GM12878 (cell line): ENCODE results near the gene DPF3. TPM values are rescaled to one million over a fixed set of nuclear protein-coding genes. Genes with fewer than 3 reads are reported as not detected.

Experiments
- BCL3 ChIP-seq: IDR thresholded peaks from 2 replicates; pipeline ENCODE4 v1.6.1; 2011; ENCODE audit warnings: borderline replicate concordance, low read depth, mild to moderate bottlenecking, moderate library complexity, low read length; ENCODE audit not compliant: insufficient read depth, poor library complexity, severe bottlenecking
- BCLAF1 ChIP-seq: fragments of 450-650 bp; IDR thresholded peaks from 2 replicates; pipeline ENCODE4 v1.6.1; 2017; ENCODE audit warnings: antibody characterized with exemption, mild to moderate bottlenecking, moderate library complexity
- BHLHE40 ChIP-seq, 2 experiments: fragments of 450-650 bp in 1 of 2; IDR thresholded peaks; 2 replicates each; pipeline ENCODE4 v1.6.1; 2011 to 2017; ENCODE audit warnings: low read depth in 2 of 2, borderline replicate concordance in 1 of 2, improper control_type of control experiment in 1 of 2, low read length in 1 of 2, mild to moderate bottlenecking in 1 of 2
- EP300 ChIP-seq, 2 experiments: fragments of 150-350 bp in 1 of 2; IDR thresholded peaks; 2 replicates each; pipeline ENCODE4 v1.6.1; 2011 to 2012; ENCODE audit warnings: low read depth in 2 of 2, low read length in 2 of 2, borderline replicate concordance in 1 of 2, improper control_type of control experiment in 1 of 2, inconsistent platforms in 1 of 2; ENCODE audit not compliant: control insufficient read depth in 1 of 2
- FOS ChIP-seq: IDR thresholded peaks from 3 replicates; pipeline ENCODE4 v1.6.1; 2011; ENCODE audit warnings: borderline replicate concordance; ENCODE audit not compliant: insufficient read length; ENCODE audit errors: extremely low read depth
- KDM1A ChIP-seq: fragments of 200-600 bp; sonication (generic); IDR thresholded peaks from 2 replicates; pipeline ENCODE4 v1.6.1; 2016; ENCODE audit warnings: borderline replicate concordance
- LARP7 ChIP-seq: fragments of 450-650 bp; IDR thresholded peaks from 2 replicates; pipeline ENCODE4 v1.6.1; 2017; ENCODE audit warnings: mild to moderate bottlenecking
- MTA2 ChIP-seq: fragments of 450-650 bp; IDR thresholded peaks from 2 replicates; pipeline ENCODE4 v1.6.1; 2016; ENCODE audit warnings: low read depth, mild to moderate bottlenecking, moderate library complexity
- MTA3 ChIP-seq: IDR thresholded peaks from 2 replicates; pipeline ENCODE4 v1.6.1; 2012; ENCODE audit warnings: low read length, inconsistent platforms, borderline replicate concordance
- PAX5 ChIP-seq: IDR thresholded peaks from 2 replicates; pipeline ENCODE4 v1.6.1; 2011; ENCODE audit warnings: low read depth, low read length, borderline replicate concordance
- POU2F2 ChIP-seq: IDR thresholded peaks from 3 replicates; pipeline ENCODE4 v1.6.1; 2011; ENCODE audit warnings: low read depth, mild to moderate bottlenecking, low read length, borderline replicate concordance
- REST ChIP-seq: IDR thresholded peaks from 2 replicates; pipeline ENCODE4 v1.6.1; 2012; ENCODE audit warnings: mild to moderate bottlenecking, low read depth, low read length
- TCF7 ChIP-seq: IDR thresholded peaks from 2 replicates; pipeline ENCODE4 v1.6.1; 2014; ENCODE audit warnings: antibody characterized with exemption, borderline replicate concordance
- YY1 ChIP-seq: IDR thresholded peaks from 2 replicates; pipeline ENCODE4 v1.6.1; 2011; ENCODE audit warnings: low read depth, mild to moderate bottlenecking, low read length
- ZBTB40 ChIP-seq: fragments of 450-650 bp; IDR thresholded peaks from 2 replicates; pipeline ENCODE4 v1.6.1; 2016; ENCODE audit warnings: mild to moderate bottlenecking, moderate library complexity, borderline replicate concordance
- ZNF274 ChIP-seq: IDR thresholded peaks from one replicate; pipeline ENCODE4 v1.8.0; 2011; ENCODE audit not compliant: insufficient read length, insufficient read depth
- polyA plus RNA-seq, 11 experiments: library from polyadenylated mRNA; depleted of rRNA in 4 of 11; unstranded in 6 of 11; stranded (reverse) in 5 of 11; fragments of >200 nt; fragmentation: Nextera tagmentation in 4 of 11; fragmentation: Illumina TruSeq in 1 of 11; extraction: Ambion mirVana in 4 of 11; extraction: Trizol in 1 of 11; gene quantifications; 1 replicate in 1 of 11; 2 replicates in 10 of 11; pipeline versions ENCODE4 v1.2.1 to v1.2.3, GENCODE V29; 2011 to 2016; ENCODE audit warnings: inconsistent platforms in 2 of 11, missing spikeins in 2 of 11, low read depth in 1 of 11
- total RNA-seq, 4 experiments: library from RNA; depleted of rRNA in 3 of 4; stranded (reverse); fragments of >200 nt in 3 of 4; fragmentation: Illumina TruSeq in 1 of 4; extraction: Trizol in 1 of 4; gene quantifications; 2 replicates each; pipeline versions ENCODE4 v1.2.1 to v1.2.3, GENCODE V29; 2013 to 2021

DPF3 gene
- total and polyA plus RNA-seq, 10 of the 15 experiments (the other 5 are each of a cell fraction or from before 2014, with no cell fraction given) = 0.69 to 8.0 (median 2.2) TPM

- TF ChIP-seq REST (no peak), POU2F2 (no peak), KDM1A (no peak), ZBTB40 (no peak), EP300 (IDR thresholded peaks at IDR 0.05; ENCODE audit: borderline replicate concordance in 1 of 2, control insufficient read depth in 1 of 2, low read depth in 2 of 2, low read length in 2 of 2) (peak; percentile 34 to 50; a peak in 1 of 4 replicates), LARP7 (no peak), BCL3 (no peak), YY1 (0 out of 2 replicates have a peak, but pooled peaks have one; percentile 36), FOS (no peak), PAX5 (no peak), ZNF274 (no peak), TCF7 (no peak), BHLHE40 (IDR thresholded peaks at IDR 0.05; ENCODE audit: borderline replicate concordance in 1 of 2, low read depth in 2 of 2, low read length in 1 of 2) (peak; percentile 21 to 75; a peak in 2 of 4 replicates), MTA3 (no peak), MTA2 (peak; percentile 44; the same call in 1 of the 2 replicates), BCLAF1 (no peak)
Observed at GRCh38 chr14:72588521-72588920, 305.4 kb downstream of the DPF3 start (continued).
